Subcutaneous adipose tissue (tissue), 4 donors: ENCODE results near the gene KSR2. TPM values are rescaled to one million over a fixed set of nuclear protein-coding genes. Genes with fewer than 3 reads are reported as not detected.

Experiments used
- CTCF ChIP-seq: fragments of 450-650 bp; IDR thresholded peaks from one replicate; pipeline ENCODE4 v1.5.1; 2016; ENCODE audit warnings: low read depth, mild to moderate bottlenecking, control low read depth, antibody characterized with exemption, moderate library complexity
- total RNA-seq, 4 donors: library from RNA; depleted of rRNA; stranded (reverse); fragments of >200 nt; gene quantifications; one replicate each; pipeline ENCODE4 v1.1.0, GENCODE V29; 2016

KSR2 gene
- total RNA-seq, 4 donors from 2014 or later, result under 0.01 TPM; not detected in 1

GRCh38 chr12:117919479-117919878 is 49.3 kb downstream of the KSR2 start:
- TF ChIP-seq CTCF, result no peak

GRCh38 chr12:117914686-117915085 is 54.1 kb downstream of the KSR2 start:
- no peak for TF ChIP-seq CTCF

GRCh38 chr12:117912756-117913155 is 56.0 kb downstream of the KSR2 start:
- TF ChIP-seq CTCF, result no peak

- TF ChIP-seq CTCF, result no peak
Measured at GRCh38 chr12:117908411-117908810, 60.4 kb downstream of the KSR2 start.

GRCh38 chr12:117907108-117907689 is 61.6 kb downstream of the KSR2 start:
- TF ChIP-seq CTCF, result no peak

GRCh38 chr12:117904051-117904450 is 64.7 kb downstream of the KSR2 start:
- TF ChIP-seq CTCF, result no peak

- TF ChIP-seq CTCF, result no peak
Measured at GRCh38 chr12:117903110-117903840, 65.5 kb downstream of the KSR2 start.
